Heart right ventricle (tissue), 16 donors: ENCODE results near the gene RNF41. TPM values are rescaled to one million over a fixed set of nuclear protein-coding genes. Genes with fewer than 3 reads are reported as not detected.
A peak's percentile ranks its signal among the peaks of the same experiment; 100 is the strongest.

ENCODE experiments used
- ATAC-seq, 8 donors: fragments of 200-7000 bp; cut with Tn5 transposase; one replicate each; pipeline ENCODE4 v1.9.1; 2020; ENCODE audit warnings: mild to moderate bottlenecking in 8 of 8, moderate library complexity in 8 of 8, moderate number of reproducible peaks in 1 of 8
- DNase-seq, 2 donors: peaks; one replicate each; pipeline ENCODE4 v3.0.0-alpha.2; 2020
- H3K27ac ChIP-seq, 10 donors: fragments of 200-600 bp; sonication (generic) in 2 of 10; one replicate each; pipeline versions ENCODE4 v1.5.0 to v1.8.0; 2020 to 2022; ENCODE audit warnings: mild to moderate bottlenecking in 3 of 10
- H3K27me3 ChIP-seq, 7 donors: fragments of 200-600 bp; one replicate each; pipeline ENCODE4 v1.8.0; 2021 to 2022; ENCODE audit warnings: mild to moderate bottlenecking in 2 of 7
- H3K36me3 ChIP-seq, 9 donors: fragments of 200-600 bp; sonication (generic) in 1 of 9; one replicate each; pipeline versions ENCODE4 v1.5.0 to v1.8.0; 2020 to 2022; ENCODE audit warnings: mild to moderate bottlenecking in 2 of 9
- H3K4me1 ChIP-seq, 9 donors: fragments of 200-600 bp; sonication (generic) in 1 of 9; one replicate each; pipeline versions ENCODE4 v1.5.0 to v1.8.0; 2020 to 2022; ENCODE audit warnings: mild to moderate bottlenecking in 4 of 9
- H3K4me3 ChIP-seq, 10 donors: fragments of 200-600 bp; sonication (generic) in 2 of 10; one replicate each; pipeline versions ENCODE4 v1.5.0 to v1.8.0; 2020 to 2022; ENCODE audit warnings: mild to moderate bottlenecking in 7 of 10, moderate library complexity in 2 of 10
- H3K9me3 ChIP-seq, 11 donors: fragments of 200-600 bp in 10 of 11; sonication (generic) in 2 of 11; one replicate each; pipeline versions ENCODE4 v1.5.0 to v1.8.0; 2013 to 2022; ENCODE audit warnings: mild to moderate bottlenecking in 2 of 11, control low read depth in 1 of 11, moderate library complexity in 1 of 11
- CTCF ChIP-seq, 9 donors: fragments of 200-600 bp; sonication (generic) in 2 of 9; IDR thresholded peaks; one replicate each; pipeline versions ENCODE4 v1.5.0 to v1.8.0; 2021 to 2022; ENCODE audit warnings: antibody characterized with exemption in 9 of 9, mild to moderate bottlenecking in 5 of 9, moderate library complexity in 1 of 9
- WGBS, 2 donors: extraction: QIAGEN DNeasy Blood & Tissue Kit; methylation state at CpG; one replicate each; pipeline ENCODE4 v1.1.7; 2013; ENCODE audit warnings: inconsistent platforms in 1 of 2; 5-methylcytosine and 5-hydroxymethylcytosine counted together
- intact Hi-C, 10 donors: fragments of 100-400 bp; cut with DNase I; formaldehyde crosslinking; loops; one replicate each; pipeline versions ENCODE4 v1.11.1 to v1.14.2; 2022
- polyA plus RNA-seq, 2 donors: library from polyadenylated mRNA; stranded (reverse); fragments of 200-250 nt; gene quantifications; one replicate each; pipeline ENCODE4 v1.2.3, GENCODE V29; 2013
- total RNA-seq, 10 donors: library from RNA; stranded (reverse); fragmentation: NEBNext Ultra II Directional in 3 of 10; extraction: Animal tissue kit (Norgen Biotek cat#: 25700) in 3 of 10; gene quantifications; one replicate each; pipeline versions ENCODE4 v1.2.1 to v1.2.4, GENCODE V29; 2021 to 2023
- donor health status: Arrhythmogenic right ventricular cardiomyopathy.
- donor health status: ischemic (EF 13 %, LVEDD 7.1; RV severe dilation, severe dysfunction).
- donor health status: healthy with polysubstance abuse.
- donor health status: DM: no; HTN: yes; CAD: no.
- donor health status: DM: no; HTN: no; CAD: no.
- donor health status: ischemic (EF 25% LVEDD 6.9; RV normal size, moderate dysfunction).
- donor health status: ischemic (EF 25% LVEDD 5.7; RV mildly dilated, moderate dysfunction).
- donor health status: healthy.
- donor health status: DM: yes; HTN: yes; CAD: no.
- donor health status: Ischemic cardiomyopathy.
- donor health status: ischemic (EF 35%, LVEDD 5.7; RV mildly dilated, moderate dysfunction).
- donor health status: nonischemic (EF 11% LVEDD 7.7; RV severe dilation, severe dysfunction).
- donor health status: DM: yes; HTN: yes; CAD: no.
- donor health status: PGD.
- donor health status: ischemic (EF 29% LVEDD 5.4; RV normal size, mild dysfunction).
- donor health status: nonischemic (EF 23%, LVEDD 6.1; RV moderate dilation, normal function).

RNF41 gene
- total and polyA plus RNA-seq, 12 donors = 7.0 to 66.3 (median 46.2) TPM

- Histone ChIP-seq H3K4me3 (peak overlapping the region; percentile 78 to 99 (median 98)), H3K36me3 (peaks cover 0 to 45% (median 34%) of the 10 kb centered on the region in 9 donors), H3K4me1 (peaks cover 7 to 28% (median 22%) of the 10 kb centered on the region in 9 donors), H3K27ac (peak overlapping the region; percentile 1 to 96 (median 92)), H3K9me3 (no peaks in the 10 kb centered on the region), H3K27me3 (no peaks in the 10 kb centered on the region)
- no peak for TF ChIP-seq CTCF (IDR thresholded peaks at IDR 0.05)
- DNase-seq (no peak), ATAC-seq (peak; percentile 4 to 48 (median 21))
- intact Hi-C loops = loop anchor here in 3 of 10 donors (5.0 kb wide), 2 partner anchors 35 to 50 kb away; partner anchors contain the start of genes NABP2 (in 2 of the 3) and RNF41 (in 2 of the 3)
- 0% methylated on average over 27 of the region's 27 CpGs for WGBS, 2 donors
These were observed 35.9 kb upstream of the RNF41 start for GRCh38 chr12:56257491-56258067.

GRCh38 chr12:56257071-56257470, 35.3 kb upstream of the RNF41 start:
- Histone ChIP-seq H3K27ac (peak overlapping the region in 5 of 10 donors; percentile 86 to 96 (median 93)), H3K27me3 (no peaks in the 10 kb centered on the region), H3K36me3 (peaks cover 2 to 50% (median 39%) of the 10 kb centered on the region in 9 donors), H3K4me3 (peak overlapping the region; percentile 78 to 99 (median 98)), H3K9me3 (no peaks in the 10 kb centered on the region), H3K4me1 (peaks cover 7 to 28% (median 22%) of the 10 kb centered on the region in 9 donors)
- ATAC-seq (no peak), DNase-seq (no peak)
- WGBS, 2 donors = 47 to 54% methylated on average over 8 of the region's 8 CpGs
- TF ChIP-seq CTCF (IDR thresholded peaks at IDR 0.05) = no peak
- intact Hi-C loops = loop anchor here in 3 of 10 donors (5.0 kb wide), 2 partner anchors 35 to 50 kb away; partner anchors contain the start of genes NABP2 (in 2 of the 3) and RNF41 (in 2 of the 3)

DNA sequence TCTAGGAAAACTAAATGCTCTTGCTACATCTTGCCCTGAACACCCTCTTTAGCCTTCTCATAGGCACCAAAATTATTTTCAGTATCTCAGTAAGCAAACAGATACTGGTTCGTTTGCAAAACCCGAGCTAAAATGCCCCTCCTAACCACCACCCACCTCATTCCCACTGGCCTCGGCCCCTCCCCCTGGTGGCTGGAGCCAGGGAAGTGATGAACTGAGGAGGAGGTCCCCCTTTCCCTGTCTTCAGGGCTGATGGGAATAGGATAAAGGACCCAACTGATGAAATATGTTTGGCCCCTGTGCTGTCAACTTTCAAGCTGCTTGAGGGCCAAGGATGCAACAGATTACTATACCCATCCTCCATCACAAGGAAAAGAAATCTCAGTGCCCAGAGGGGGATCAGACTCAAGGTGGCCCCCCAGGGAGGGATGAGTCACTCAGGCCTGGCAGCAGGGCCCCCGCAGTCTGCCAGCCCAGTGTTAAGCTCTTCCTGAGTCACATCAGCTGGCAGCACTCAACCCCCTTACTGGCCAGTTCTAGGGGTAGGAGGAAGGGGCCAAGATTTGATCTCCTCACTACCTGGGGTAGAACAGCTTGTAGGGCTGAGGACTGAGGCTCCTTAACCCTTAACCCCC, 34.7 kb upstream of the RNF41 start:
- peak overlapping the region in 4 of 10 donors; percentile 85 to 99 (median 98) for H3K4me3 ChIP-seq
- H3K27ac ChIP-seq = no peak overlapping the region
- DNase-seq (no peak), ATAC-seq (peak in 1 of 8 donors; percentile 29)
- H3K4me1 ChIP-seq = peaks cover 7 to 28% (median 22%) of the 10 kb centered on the region in 9 donors
- no peaks in the 10 kb centered on the region for H3K27me3 ChIP-seq
- 36 to 39% methylated on average over 4 of the region's 4 CpGs for WGBS, 2 donors
- no peak for TF ChIP-seq CTCF (IDR thresholded peaks at IDR 0.05)
- intact Hi-C loops = loop anchor here in 3 of 10 donors (5.0 kb wide), 2 partner anchors 34 to 49 kb away; partner anchors contain the start of genes NABP2 (in 2 of the 3) and RNF41 (in 2 of the 3)
- no peaks in the 10 kb centered on the region for H3K9me3 ChIP-seq
- H3K36me3 ChIP-seq = peaks cover 3 to 56% (median 44%) of the 10 kb centered on the region in 9 donors

DNA sequence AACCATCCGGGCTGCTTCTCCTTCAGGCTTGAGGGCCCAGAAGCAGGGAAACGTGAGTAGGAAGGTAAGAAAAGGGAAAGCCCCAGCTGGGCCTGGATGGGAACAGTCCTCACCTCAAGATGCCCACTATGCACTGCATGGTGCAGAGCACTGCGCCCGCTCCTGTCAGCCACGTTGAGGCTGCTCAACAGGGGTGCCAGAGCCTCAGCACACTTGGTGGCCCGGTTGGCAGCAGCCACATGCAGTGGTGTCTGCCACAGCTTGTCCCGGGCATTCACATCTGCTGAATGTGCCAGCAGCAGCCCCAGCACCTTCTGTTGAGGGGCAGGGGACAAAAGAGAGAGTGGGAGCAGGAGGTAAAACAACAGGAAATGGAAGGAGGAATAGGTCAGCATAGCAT, 33.9 kb upstream of the RNF41 start:
- Histone ChIP-seq H3K4me1 (peaks cover 7 to 28% (median 22%) of the 10 kb centered on the region in 9 donors), H3K36me3 (peaks cover 3 to 64% (median 52%) of the 10 kb centered on the region in 9 donors), H3K4me3 (no peak overlapping the region), H3K27ac (no peak overlapping the region), H3K9me3 (no peaks in the 10 kb centered on the region), H3K27me3 (no peaks in the 10 kb centered on the region)
- no peak for TF ChIP-seq CTCF (IDR thresholded peaks at IDR 0.05)
- DNase-seq = no peak
- 88 to 90% methylated on average over 7 of the region's 7 CpGs for WGBS, 2 donors
- intact Hi-C loops = loop anchor here in 3 of 10 donors (5.0 kb wide), 2 partner anchors 33 to 48 kb away; partner anchors contain the start of genes NABP2 (in 2 of the 3) and RNF41 (in 2 of the 3)
- no peak for ATAC-seq
